PFSK-1 (cell line): ENCODE results near the gene EPHA8.

Source experiments
- FOXP2 ChIP-seq: optimal IDR thresholded peaks from 2 replicates; pipeline ENCODE3; 2011; ENCODE audit warnings: borderline replicate concordance, control low read depth, inconsistent platforms; ENCODE audit not compliant: insufficient read depth; ENCODE audit errors: extremely low read length, extremely low read depth
- POLR2AphosphoS5 ChIP-seq: IDR thresholded peaks from 2 replicates; pipeline ENCODE4 v1.6.1; 2012; ENCODE audit warnings: low read depth, mild to moderate bottlenecking, control low read depth, low read length, moderate library complexity
- SIN3A ChIP-seq: IDR thresholded peaks from 2 replicates; pipeline ENCODE4 v1.6.1; 2012; ENCODE audit warnings: mild to moderate bottlenecking, low read length, moderate library complexity, borderline replicate concordance; ENCODE audit not compliant: insufficient read depth
- TAF1 ChIP-seq: IDR thresholded peaks from 2 replicates; pipeline ENCODE4 v1.6.1; 2012; ENCODE audit warnings: low read length, control low read depth, borderline replicate concordance; ENCODE audit not compliant: insufficient read depth
- TF ChIP-seq, protein P1 (sequence below), 2 experiments: IDR thresholded peaks; 2 replicates each; pipeline versions ENCODE4 v1.6.1 to v1.8.0; 2011 to 2012; ENCODE audit warnings: low read depth in 2 of 2, low read length in 2 of 2, control low read depth in 1 of 2, inconsistent platforms in 1 of 2, mild to moderate bottlenecking in 1 of 2, moderate library complexity in 1 of 2; ENCODE audit not compliant: insufficient read depth in 1 of 2

DNA sequence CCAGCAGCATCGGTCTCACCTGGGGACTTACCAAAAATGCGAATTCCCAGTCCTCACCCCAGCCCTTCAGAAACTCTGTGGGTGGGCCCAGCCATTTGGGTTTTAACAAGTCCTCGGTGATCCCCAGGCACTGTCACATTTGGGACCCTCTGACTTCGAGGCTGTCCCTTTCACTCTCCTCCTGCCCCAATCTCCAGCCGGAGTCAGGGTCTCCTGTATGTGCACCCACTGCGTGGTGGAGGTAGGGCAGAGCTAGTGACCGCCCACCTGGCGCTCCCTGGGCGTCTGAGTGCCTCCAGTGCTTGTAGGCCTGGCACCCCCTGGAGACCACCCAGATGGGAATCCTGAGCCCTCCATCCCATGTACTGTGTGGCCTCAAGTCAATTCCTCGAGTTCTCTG, 31.1 kb downstream of the EPHA8 start:
- TF ChIP-seq POLR2AphosphoS5 (no peak), TAF1 (no peak), SIN3A (no peak), FOXP2 (no peak)
- TF ChIP-seq, protein P1, sequence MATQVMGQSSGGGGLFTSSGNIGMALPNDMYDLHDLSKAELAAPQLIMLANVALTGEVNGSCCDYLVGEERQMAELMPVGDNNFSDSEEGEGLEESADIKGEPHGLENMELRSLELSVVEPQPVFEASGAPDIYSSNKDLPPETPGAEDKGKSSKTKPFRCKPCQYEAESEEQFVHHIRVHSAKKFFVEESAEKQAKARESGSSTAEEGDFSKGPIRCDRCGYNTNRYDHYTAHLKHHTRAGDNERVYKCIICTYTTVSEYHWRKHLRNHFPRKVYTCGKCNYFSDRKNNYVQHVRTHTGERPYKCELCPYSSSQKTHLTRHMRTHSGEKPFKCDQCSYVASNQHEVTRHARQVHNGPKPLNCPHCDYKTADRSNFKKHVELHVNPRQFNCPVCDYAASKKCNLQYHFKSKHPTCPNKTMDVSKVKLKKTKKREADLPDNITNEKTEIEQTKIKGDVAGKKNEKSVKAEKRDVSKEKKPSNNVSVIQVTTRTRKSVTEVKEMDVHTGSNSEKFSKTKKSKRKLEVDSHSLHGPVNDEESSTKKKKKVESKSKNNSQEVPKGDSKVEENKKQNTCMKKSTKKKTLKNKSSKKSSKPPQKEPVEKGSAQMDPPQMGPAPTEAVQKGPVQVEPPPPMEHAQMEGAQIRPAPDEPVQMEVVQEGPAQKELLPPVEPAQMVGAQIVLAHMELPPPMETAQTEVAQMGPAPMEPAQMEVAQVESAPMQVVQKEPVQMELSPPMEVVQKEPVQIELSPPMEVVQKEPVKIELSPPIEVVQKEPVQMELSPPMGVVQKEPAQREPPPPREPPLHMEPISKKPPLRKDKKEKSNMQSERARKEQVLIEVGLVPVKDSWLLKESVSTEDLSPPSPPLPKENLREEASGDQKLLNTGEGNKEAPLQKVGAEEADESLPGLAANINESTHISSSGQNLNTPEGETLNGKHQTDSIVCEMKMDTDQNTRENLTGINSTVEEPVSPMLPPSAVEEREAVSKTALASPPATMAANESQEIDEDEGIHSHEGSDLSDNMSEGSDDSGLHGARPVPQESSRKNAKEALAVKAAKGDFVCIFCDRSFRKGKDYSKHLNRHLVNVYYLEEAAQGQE (IDR thresholded peaks at IDR 0.05; ENCODE audit: insufficient read depth in 1 of 2, low read depth in 2 of 2, low read length in 2 of 2) = no peak
